Measurements from ENCODE around the gene SEMA3C.

The SEMA3C gene

GRCh38 chr7:80783678-80784327, 135.0 kb downstream of the SEMA3C start:
- no peak for DNase-seq (ENCODE audit: low spot score)
- in situ Hi-C loops (cut with MboI; ENCODE audit: low sequenced_read_pairs, unreplicated experiment): no loop called here
- TF ChIP-seq, protein P1, sequence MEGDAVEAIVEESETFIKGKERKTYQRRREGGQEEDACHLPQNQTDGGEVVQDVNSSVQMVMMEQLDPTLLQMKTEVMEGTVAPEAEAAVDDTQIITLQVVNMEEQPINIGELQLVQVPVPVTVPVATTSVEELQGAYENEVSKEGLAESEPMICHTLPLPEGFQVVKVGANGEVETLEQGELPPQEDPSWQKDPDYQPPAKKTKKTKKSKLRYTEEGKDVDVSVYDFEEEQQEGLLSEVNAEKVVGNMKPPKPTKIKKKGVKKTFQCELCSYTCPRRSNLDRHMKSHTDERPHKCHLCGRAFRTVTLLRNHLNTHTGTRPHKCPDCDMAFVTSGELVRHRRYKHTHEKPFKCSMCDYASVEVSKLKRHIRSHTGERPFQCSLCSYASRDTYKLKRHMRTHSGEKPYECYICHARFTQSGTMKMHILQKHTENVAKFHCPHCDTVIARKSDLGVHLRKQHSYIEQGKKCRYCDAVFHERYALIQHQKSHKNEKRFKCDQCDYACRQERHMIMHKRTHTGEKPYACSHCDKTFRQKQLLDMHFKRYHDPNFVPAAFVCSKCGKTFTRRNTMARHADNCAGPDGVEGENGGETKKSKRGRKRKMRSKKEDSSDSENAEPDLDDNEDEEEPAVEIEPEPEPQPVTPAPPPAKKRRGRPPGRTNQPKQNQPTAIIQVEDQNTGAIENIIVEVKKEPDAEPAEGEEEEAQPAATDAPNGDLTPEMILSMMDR (IDR thresholded peaks at IDR 0.05; ENCODE audit: borderline replicate concordance, control extremely low read depth, extremely low read depth, insufficient read depth, missing control alignments): no peak

- in situ Hi-C loops (cut with MboI; ENCODE audit: low sequenced_read_pairs, unreplicated experiment): no loop called here
Observed at GRCh38 chr7:80783186-80783677, 135.6 kb downstream of the SEMA3C start.

GRCh38 chr7:80781561-80781979, 137.3 kb downstream of the SEMA3C start:
- no peak for DNase-seq (ENCODE audit: low spot score)
- in situ Hi-C loops (cut with MboI; ENCODE audit: low sequenced_read_pairs, unreplicated experiment): no loop called here
- TF ChIP-seq, protein P1 (IDR thresholded peaks at IDR 0.05; ENCODE audit: borderline replicate concordance, control extremely low read depth, extremely low read depth, insufficient read depth, missing control alignments): no peak

More at GRCh38 chr7:80783186-80783677, 135.6 kb downstream of the SEMA3C start:
- no peak for DNase-seq (ENCODE audit: low spot score)
- TF ChIP-seq, protein P1 (IDR thresholded peaks at IDR 0.05; ENCODE audit: borderline replicate concordance, control extremely low read depth, extremely low read depth, insufficient read depth, missing control alignments): no peak

DNA sequence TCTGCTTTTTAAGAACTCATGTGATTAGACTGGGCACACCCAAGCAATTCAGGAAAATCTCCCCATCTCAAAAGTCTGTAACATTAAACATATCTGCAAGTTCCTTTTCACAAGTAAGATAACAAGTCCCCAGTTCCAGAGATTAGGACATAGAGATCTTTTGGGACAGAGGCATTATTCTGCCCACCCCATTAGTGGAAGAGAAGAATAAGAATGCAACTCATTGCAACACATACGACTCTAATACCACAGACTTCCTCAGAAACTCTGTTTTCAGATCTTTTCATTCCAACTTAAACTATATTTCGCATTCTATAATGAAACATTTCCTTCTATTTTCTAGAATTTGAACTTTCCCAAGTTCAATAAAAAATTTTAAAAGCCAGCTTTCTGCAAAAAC, 137.7 kb downstream of the SEMA3C start:
- TF ChIP-seq, protein P1 (IDR thresholded peaks at IDR 0.05; ENCODE audit: borderline replicate concordance, control extremely low read depth, extremely low read depth, insufficient read depth, missing control alignments): no peak
- no peak for DNase-seq (ENCODE audit: low spot score)
- in situ Hi-C loops (cut with MboI; ENCODE audit: low sequenced_read_pairs, unreplicated experiment): no loop called here

GRCh38 chr7:80779456-80779855, 139.4 kb downstream of the SEMA3C start:
- TF ChIP-seq, protein P1 (IDR thresholded peaks at IDR 0.05; ENCODE audit: borderline replicate concordance, control extremely low read depth, extremely low read depth, insufficient read depth, missing control alignments): no peak
- in situ Hi-C loops (cut with MboI; ENCODE audit: low sequenced_read_pairs, unreplicated experiment): no loop called here
- DNase-seq (ENCODE audit: low spot score): no peak

DNA sequence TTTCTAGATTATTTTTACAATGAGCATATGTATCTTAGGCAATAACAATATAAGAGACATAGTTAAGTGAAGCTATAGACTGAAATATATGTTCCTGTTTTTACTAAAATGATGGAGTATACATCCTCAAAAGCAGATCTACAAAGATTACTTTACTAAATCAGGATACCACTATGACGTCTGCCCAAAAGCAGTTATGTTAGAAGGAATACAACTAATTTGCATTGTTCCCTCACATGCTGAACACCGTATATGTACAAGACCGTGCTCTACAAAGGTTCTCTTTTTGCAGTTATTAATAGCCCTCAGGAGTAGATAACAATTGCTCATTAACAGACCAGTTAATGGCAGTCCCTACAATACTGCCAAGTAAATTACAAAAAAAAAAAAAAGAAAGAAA, 143.0 kb downstream of the SEMA3C start:
- TF ChIP-seq, protein P1 (IDR thresholded peaks at IDR 0.05; ENCODE audit: borderline replicate concordance, control extremely low read depth, extremely low read depth, insufficient read depth, missing control alignments): no peak
- in situ Hi-C loops (cut with MboI; ENCODE audit: low sequenced_read_pairs, unreplicated experiment): no loop called here
- no peak for DNase-seq (ENCODE audit: low spot score)

All from GM13976 (cell line).